ENCODE measurements around the gene ATP4B.

GRCh38 chr13:113670541-113670940, 12.5 kb upstream of the ATP4B start:
- no peak for TF ChIP-seq FOXP4 (CRISPR knock-in tag; IDR thresholded peaks at IDR 0.05)
- TF ChIP-seq CREB1 (CRISPR knock-in tag; IDR thresholded peaks at IDR 0.05): no peak
- no peak for TF ChIP-seq CTCF (IDR thresholded peaks at IDR 0.05)
- TF ChIP-seq MLX (CRISPR knock-in tag; IDR thresholded peaks at IDR 0.05): no peak
- no peak for TF ChIP-seq ZNF281 (CRISPR knock-in tag; IDR thresholded peaks at IDR 0.05)
- TF ChIP-seq SMAD3 (CRISPR knock-in tag; IDR thresholded peaks at IDR 0.05; ENCODE audit: borderline replicate concordance): no peak
- no peak for TF ChIP-seq NFE2L1 (CRISPR knock-in tag; IDR thresholded peaks at IDR 0.05)
- no peak for TF ChIP-seq SP1 (CRISPR knock-in tag; conservative IDR thresholded peaks at IDR 0.05)
- TF ChIP-seq ZNF317 (CRISPR knock-in tag; IDR thresholded peaks at IDR 0.05; ENCODE audit: borderline replicate concordance, low read depth): no peak
- no peak for TF ChIP-seq STAT6 (CRISPR knock-in tag; conservative IDR thresholded peaks at IDR 0.05; ENCODE audit: low read depth)
- TF ChIP-seq SMAD4 (CRISPR knock-in tag; IDR thresholded peaks at IDR 0.05): no peak
- TF ChIP-seq E2F4 (CRISPR knock-in tag; IDR thresholded peaks at IDR 0.05; ENCODE audit: borderline replicate concordance, low read depth): no peak
- TF ChIP-seq TP53 (CRISPR knock-in tag; IDR thresholded peaks at IDR 0.05): no peak

Data from WTC11 (cell line).